GM10266 (cell line): ENCODE measurements around the gene GEMIN7.

Source experiments
- DNase-seq: peaks from one replicate; pipeline ENCODE4 v3.0.0; 2012; ENCODE audit errors: extremely low spot score
- CTCF ChIP-seq: IDR thresholded peaks from 2 replicates; pipeline ENCODE4 v1.5.1; 2012; ENCODE audit warnings: mild to moderate bottlenecking, low read depth; ENCODE audit not compliant: control insufficient read depth, insufficient read depth; ENCODE audit errors: missing control alignments

Gene GEMIN7

GRCh38 chr19:45091031-45091923, 12.2 kb downstream of the GEMIN7 start:
- TF ChIP-seq CTCF, result no peak
- peak; percentile 93 for DNase-seq

- DNase-seq, result peak; percentile 96
- TF ChIP-seq CTCF, result peak; percentile 23
Observed at GRCh38 chr19:45092747-45093678, 14.0 kb downstream of the GEMIN7 start, which contains the start of gene PPP1R37. TSS of gene PPP1R37 (plus strand) at chr19:45093179. CDS start at chr19:45093326, 147 bp downstream.

GRCh38 chr19:45094137-45094536, 15.1 kb downstream of the GEMIN7 start:
- no peak for TF ChIP-seq CTCF
- DNase-seq, result no peak

- no peak for TF ChIP-seq CTCF
- DNase-seq, result no peak
Observed at GRCh38 chr19:45094707-45095106, 15.6 kb downstream of the GEMIN7 start.

GRCh38 chr19:45095496-45096413, 16.7 kb downstream of the GEMIN7 start:
- TF ChIP-seq CTCF, result no peak
- DNase-seq, result no peak

GRCh38 chr19:45096700-45097099, 17.6 kb downstream of the GEMIN7 start:
- no peak for TF ChIP-seq CTCF
- DNase-seq, result no peak
